A172 (cell line): ENCODE results near the gene CELF5. TPM values are rescaled to one million over a fixed set of nuclear protein-coding genes. Genes with fewer than 3 reads are reported as not detected.
"Not testable (repeated sequence)": the region's sequence is repeated elsewhere in the genome, so short reads cannot be mapped to it uniquely, and the experiment has no call there.

Experiments used
- DNase-seq: peaks from one replicate; pipeline ENCODE4 v3.0.0-alpha.2; 2015; ENCODE audit warnings: low spot score
- total RNA-seq: library from RNA; depleted of rRNA; stranded (reverse); fragments of >200 nt; shearing (Covaris generic); gene quantifications from 2 replicates; pipeline ENCODE4 v1.2.3, GENCODE V29; 2014

CELF5 gene
- total RNA-seq, 1 experiment from 2014 or later: not detected

- no peak for DNase-seq
These were observed 34.0 kb upstream of the CELF5 start for GRCh38 chr19:3190470-3190770.

DNA sequence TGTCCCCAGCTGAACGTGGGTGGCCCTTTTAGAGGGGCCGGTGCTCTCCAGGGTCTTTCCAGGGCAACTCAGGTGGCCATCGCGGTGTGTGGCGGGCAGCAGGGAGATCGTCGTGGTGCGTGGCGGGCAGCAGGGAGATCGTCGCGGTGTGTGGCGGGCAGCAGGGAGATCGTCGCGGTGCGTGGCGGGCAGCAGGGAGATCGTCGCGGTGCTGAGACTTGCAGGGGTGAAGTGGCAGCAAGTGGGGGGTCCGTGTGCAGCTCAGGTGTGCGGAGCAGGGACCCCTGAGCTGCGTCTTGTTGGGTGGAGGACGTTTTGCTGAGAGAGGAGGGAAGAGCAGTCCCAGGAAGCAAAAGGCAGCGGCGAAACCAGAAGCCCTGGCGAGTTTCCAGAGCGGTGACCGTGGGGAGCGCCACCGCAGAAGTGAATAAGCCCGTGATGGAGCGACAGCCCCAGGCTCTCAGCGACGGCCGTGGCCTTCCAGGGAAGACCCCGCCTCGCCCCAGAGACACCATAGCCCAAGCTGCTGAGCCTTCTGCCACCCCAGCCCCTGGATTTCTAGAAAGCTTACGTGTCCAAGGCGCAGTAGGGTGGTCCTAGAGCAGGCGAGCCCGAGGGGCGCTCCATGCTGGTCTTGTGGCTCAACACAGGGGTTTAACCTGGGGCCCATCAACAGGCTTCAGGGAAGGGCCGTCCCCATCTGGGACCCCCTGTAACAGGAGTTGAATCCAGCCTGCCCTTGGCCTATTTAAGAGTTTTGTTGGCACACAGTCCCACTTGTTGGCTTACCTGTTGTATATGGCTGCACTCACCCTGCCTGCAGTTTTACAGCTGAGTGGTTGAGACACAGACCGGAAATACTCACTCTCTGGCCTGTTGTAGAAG is 33.3 kb upstream of the CELF5 start:
- no peak for DNase-seq

GRCh38 chr19:3191806-3192104 is 32.7 kb upstream of the CELF5 start:
- DNase-seq: not testable (repeated sequence)

DNA sequence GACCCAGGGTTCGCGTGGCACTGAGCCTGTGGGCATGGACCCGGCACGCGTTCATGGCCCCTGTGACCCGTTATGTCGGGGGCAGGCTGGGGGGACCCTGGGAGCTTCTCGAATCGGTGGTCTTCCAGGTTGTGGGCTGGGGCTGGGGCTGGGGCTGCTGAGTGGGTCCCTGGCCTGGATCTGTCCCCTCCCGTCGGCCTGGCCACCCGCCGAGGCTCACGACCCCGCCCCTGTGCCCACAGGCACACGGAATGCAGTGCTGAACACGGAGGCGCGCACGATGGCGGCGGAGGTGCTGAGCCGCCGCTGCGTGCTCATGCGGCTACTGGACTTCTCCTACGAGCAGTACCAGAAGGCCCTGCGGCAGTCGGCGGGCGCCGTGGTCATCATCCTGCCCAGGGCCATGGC is 32.2 kb upstream of the CELF5 start:
- no peak for DNase-seq

- DNase-seq: no peak
These were observed 31.8 kb upstream of the CELF5 start for GRCh38 chr19:3192684-3193083.

DNA sequence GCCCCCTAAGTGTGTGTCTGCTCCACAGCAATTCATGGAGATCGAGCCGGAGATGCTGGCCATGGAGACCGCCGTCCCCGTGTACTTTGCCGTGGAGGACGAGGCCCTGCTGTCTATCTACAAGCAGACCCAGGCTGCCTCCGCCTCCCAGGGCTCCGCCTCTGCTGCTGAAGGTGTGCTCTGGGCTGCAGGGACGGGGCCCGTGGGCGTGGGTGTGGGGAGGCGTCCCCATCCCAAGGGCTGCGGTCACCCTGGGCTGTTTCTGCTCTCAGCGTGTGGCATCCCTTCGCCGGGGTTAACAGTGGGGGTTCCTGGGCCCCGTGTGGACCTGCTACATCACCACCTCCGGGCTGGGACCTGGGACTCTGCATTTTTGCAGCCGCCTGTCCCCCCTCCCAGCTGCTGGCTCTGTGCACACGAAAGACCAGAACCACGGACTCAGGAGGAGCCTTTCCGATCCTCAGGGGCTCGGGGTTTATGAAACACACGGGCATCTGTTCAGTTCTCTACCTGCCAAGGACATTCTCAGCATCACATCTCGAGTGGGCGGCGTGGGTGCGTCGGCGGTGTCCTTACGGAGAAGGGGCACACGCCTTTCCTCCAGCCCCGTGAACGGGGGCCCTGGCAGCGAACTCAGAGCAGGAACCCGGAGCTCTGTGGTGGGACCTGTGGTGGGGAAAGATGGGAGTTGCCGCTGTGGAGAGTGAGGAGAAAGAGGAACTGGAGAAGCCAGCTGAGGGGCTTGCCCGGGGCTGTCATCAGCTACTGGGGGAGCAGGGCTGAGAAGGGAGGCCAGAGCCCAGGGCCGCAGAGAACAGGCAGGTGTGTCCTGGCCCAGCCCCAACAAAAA is 31.0 kb upstream of the CELF5 start:
- no peak for DNase-seq

DNA sequence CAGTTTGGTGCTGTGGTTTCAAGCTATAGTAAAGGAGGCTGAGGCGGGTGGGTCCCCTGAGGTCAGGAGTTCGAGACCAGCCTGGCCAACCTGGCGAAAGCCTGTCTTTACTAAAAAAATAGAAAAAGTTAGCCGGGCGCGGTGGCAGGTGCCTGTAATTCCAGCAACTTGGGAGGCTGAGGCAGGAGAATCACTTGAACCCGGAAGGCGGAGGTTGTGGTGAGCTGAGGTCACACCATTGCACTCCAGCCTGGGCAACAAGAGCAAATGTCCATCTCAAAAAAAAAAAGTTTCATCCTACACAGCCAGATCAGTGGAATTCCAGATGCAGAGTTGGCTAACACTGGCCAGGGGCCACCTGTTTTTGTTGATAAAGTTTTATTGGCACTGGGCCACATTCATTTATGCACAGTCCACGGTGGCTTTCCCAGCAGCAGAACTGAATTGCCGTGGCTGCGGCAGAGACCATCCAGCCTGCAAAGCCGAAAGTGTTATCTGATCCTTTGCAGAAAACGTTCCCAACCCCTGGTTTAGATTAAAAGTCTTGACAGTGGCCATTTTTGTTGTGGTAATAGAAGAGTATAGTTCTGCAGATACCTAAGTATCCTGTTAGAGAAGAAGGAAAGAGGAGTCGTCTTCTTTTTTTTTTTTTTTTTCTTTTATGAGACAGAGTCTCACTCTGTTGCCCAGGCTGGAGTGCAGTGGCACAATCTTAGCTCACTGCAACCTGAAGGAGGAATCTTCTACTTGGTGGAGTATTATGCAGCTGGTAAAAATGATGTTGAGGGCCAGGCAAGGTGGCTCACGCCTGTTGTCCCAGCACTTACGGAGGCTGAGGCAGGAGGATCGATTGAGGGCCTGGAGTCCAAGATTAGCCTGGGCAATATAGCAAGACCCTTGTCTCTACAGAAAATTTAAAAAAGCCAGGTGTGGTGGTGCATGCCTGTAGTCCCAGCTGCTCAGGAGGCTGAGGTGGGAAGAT is 30.1 kb upstream of the CELF5 start:
- DNase-seq: no peak

DNA sequence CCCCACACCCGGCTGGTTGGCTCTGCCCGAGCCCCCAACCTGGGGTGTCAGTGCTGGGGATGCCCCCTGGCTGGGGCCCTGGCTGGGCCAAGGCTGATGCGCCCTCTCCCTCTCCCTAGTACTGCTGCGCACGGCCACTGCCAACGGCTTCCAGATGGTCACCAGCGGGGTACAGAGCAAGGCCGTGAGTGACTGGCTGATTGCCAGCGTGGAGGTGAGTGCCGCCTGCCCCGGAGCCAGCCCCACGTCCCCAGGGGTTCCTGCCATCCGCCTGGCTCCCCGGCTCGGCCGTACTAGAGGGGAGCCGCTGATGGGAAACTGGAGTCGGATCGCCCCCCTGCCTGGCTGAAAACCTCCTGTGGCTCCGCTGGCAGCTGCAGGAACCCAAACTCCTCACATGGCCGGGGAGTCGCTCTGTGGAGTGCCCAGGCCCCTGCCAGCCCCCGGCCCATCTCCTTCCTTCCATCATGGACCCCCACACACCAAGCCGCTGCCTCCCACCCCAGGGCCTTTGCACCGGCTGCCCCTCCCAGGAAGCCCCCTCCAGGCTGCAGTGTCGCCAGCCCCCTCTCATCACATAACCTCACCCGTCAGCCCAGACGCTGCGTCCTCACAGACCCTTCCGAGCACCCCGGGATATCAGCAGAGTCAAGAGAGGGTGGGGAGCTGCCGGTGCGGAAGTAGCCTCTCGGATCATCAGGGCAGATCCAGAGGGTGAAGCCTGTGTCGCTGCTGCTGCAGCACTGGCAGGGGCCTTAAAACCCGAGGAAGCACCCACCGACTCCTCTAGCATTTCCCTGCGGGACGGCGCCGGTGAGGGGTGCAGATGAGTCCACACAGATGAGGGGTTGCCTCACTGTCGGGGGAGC is 28.2 kb upstream of the CELF5 start:
- DNase-seq: no peak

- no peak for DNase-seq
These were observed 27.6 kb upstream of the CELF5 start for GRCh38 chr19:3196933-3197205.

GRCh38 chr19:3198901-3199700 is 25.4 kb upstream of the CELF5 start:
- no peak for DNase-seq

DNA sequence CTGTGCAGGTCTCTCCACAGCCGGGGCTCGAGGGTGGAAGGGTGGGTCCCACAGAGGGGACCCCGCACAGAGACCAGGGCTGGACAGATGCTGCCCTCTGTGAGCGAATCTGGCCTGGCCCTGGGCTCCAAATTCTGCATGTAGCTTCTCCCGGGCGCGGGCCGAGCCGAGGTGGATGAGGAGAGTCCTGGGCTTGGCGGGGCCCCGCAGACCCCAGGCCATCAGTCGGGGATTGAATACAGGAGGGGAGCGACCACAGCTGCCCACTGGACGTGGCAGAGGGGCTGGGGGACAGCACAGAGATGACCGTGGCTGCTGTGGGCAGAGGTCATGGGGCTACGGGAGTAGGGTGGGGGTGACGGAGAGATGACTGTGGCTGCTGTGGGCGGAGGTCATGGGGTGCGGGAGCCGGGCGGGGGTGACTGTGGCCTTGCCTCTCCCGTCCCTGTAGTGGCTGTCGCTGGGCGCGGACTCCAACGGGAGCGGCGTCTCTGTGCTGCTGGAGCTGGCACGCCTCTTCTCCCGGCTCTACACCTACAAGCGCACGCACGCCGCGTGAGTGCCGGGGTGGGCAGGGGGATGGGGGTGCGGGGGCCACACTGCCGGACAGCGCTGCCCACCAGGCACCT is 23.3 kb upstream of the CELF5 start:
- DNase-seq: no peak

DNA sequence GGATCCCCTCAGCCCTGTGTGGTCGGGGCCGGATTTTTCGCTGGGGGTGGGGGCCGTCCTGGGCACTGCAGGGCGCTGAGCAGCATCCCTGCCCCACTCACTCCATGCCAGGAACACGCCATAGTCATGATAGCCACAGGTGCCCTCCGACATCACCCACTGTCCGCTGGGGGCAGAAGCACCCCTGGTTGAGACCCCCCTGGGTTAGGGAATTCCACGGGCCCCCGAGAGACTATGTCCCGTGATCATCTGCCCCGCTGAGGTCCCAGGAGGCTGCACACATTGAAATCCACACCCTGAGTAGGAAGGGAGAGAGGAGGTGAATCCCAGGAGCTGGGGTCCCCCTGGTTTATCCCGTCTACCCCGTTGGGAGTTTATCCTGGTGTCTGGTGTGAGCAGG is 22.6 kb upstream of the CELF5 start:
- DNase-seq: no peak

GRCh38 chr19:3202346-3202745 is 22.1 kb upstream of the CELF5 start:
- no peak for DNase-seq

GRCh38 chr19:3202895-3203294 is 21.6 kb upstream of the CELF5 start:
- not testable (repeated sequence) for DNase-seq

DNA sequence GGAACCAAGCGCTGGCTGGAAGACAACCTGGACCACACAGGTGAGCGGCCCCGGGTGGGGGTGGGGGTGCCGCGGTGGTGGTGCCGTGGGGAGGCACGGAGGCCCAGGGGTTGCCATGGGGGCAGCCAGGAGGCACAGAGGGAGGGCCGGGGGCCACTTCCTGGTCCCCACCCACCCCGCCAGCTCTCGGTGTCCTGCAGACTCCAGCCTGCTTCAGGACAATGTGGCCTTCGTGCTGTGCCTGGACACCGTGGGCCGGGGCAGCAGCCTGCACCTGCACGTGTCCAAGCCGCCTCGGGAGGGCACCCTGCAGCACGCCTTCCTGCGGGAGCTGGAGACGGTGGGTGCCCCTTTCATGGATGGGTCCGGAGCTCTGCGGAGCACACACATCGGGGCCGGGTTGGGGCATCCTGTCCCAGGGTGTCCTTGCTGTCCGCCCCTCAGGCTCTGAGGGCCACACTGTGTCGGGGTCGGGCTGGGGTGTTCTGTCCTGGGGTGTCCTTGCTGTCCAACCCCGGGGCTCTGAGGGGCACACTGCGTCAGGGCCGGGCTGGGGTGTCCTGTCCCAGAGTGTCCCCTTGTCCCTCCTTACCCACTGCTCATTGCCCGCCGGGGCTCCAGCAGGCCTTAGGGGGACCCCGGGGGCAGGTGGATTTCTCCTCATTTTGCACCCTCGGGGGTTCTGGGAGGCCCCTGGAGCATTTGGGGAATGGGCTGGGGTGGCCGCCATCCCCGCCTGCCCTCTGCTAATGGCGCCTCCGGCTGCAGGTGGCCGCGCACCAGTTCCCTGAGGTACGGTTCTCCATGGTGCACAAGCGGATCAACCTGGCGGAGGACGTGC is 20.4 kb upstream of the CELF5 start:
- DNase-seq: no peak

DNA sequence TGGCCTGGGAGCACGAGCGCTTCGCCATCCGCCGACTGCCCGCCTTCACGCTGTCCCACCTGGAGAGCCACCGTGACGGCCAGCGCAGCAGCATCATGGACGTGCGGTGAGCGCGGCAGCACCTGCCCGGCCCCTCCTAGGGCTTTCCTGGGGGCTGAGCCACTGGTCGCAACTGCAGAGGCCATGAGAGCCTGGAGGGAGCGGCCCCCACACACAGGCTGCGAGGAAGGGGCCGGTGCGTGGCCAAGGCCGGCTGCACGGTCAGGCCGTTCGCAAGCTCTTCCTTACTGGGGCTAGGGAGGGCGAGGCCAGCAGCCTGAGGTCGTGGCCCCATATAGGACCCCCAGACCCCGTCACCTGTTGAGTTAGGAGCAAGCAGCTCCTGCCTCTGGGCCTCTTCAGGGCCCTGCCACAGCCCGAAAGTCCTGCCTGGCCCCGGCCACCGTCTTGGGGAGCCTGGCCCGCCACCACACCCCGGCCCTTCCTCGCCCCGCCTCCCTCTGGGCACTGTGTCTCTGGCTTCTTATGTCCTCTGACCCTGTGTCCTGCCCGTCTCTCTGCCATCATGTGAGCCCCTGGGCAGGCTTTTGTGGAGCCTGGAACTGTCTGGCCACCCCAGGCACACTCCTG is 19.7 kb upstream of the CELF5 start:
- no peak for DNase-seq

DNA sequence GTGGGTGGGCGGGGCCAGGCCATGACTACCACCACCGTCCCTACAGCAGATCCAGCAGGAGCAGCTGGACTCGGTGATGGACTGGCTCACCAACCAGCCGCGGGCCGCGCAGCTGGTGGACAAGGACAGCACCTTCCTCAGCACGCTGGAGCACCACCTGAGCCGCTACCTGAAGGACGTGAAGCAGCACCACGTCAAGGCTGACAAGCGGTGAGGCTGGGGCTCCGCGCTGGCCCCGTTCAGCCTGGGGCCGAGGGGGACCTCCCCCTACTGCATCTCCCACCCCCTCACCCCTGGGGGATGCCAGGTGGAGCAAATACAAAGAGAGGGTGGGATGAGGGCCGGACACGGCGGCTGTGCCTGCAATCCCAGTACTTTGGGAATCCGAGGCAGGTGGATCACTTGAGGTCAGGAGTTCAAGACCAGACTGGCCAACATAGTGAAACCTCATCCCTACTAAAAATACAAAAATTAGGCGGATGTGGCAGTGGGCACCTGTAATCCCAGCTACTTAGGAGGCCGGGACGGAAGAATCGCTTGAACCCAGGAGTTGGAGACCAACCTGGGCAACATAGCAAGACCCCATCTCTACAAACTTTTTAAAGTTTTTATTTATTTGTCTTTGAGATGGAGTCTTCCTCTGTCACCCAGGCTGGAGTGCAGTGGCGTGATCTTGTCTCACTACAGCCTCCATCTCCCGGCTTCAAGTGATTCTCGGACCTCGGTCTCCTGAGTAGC is 18.1 kb upstream of the CELF5 start:
- DNase-seq: no peak
